NT2/D1 (cell line): Measurements from ENCODE around the gene PTPRG.

Experiments
- DNase-seq: peaks from one replicate; pipeline ENCODE4 v3.0.0-alpha.2; 2011; ENCODE audit warnings: low read depth, low spot score
- H3K27me3 ChIP-seq: 2 replicates; pipeline ENCODE4 v1.6.0; 2011; ENCODE audit warnings: mild to moderate bottlenecking; ENCODE audit not compliant: insufficient read length, insufficient read depth
- H3K36me3 ChIP-seq: 2 replicates; pipeline ENCODE4 v1.6.1; 2011; ENCODE audit warnings: mild to moderate bottlenecking, low read length, mixed read lengths; ENCODE audit not compliant: insufficient read depth, insufficient read length
- H3K4me1 ChIP-seq: 2 replicates; pipeline ENCODE4 v1.5.1; 2011; ENCODE audit not compliant: insufficient read depth, insufficient read length
- H3K4me3 ChIP-seq: 2 replicates; pipeline ENCODE4 v1.5.1; 2011; ENCODE audit warnings: low read depth; ENCODE audit not compliant: insufficient read length
- H3K9ac ChIP-seq: 2 replicates; pipeline ENCODE4 v1.6.0; 2011; ENCODE audit warnings: low read depth; ENCODE audit not compliant: insufficient read length
- H3K9me3 ChIP-seq: 2 replicates; pipeline ENCODE4 v1.5.1; 2011; ENCODE audit warnings: mild to moderate bottlenecking, low read length; ENCODE audit not compliant: insufficient read depth
- SUZ12 ChIP-seq: IDR thresholded peaks from 2 replicates; pipeline ENCODE4 v1.6.1; 2011; ENCODE audit not compliant: insufficient read length, insufficient read depth; ENCODE audit errors: extremely low read depth
- YY1 ChIP-seq: IDR thresholded peaks from 2 replicates; pipeline ENCODE4 v1.6.1; 2011; ENCODE audit not compliant: insufficient read length, insufficient read depth
- ZNF274 ChIP-seq: IDR thresholded peaks from 2 replicates; pipeline ENCODE4 v1.6.1; 2011; ENCODE audit warnings: mild to moderate bottlenecking, low read depth, low read length

The PTPRG gene

GRCh38 chr3:61591300-61591699 is 29.9 kb downstream of the PTPRG start:
- H3K4me1 ChIP-seq, result peaks cover 1% of the 10 kb centered on the region
- no peak for TF ChIP-seq SUZ12
- TF ChIP-seq YY1, result no peak
- no peak for TF ChIP-seq ZNF274
- H3K36me3 ChIP-seq, result peaks cover 21% of the 10 kb centered on the region
- H3K4me3 ChIP-seq, result no peak overlapping the region
- H3K9ac ChIP-seq, result no peak overlapping the region
- no peaks in the 10 kb centered on the region for H3K27me3 ChIP-seq
- DNase-seq, result no peak
- no peaks in the 10 kb centered on the region for H3K9me3 ChIP-seq

DNA sequence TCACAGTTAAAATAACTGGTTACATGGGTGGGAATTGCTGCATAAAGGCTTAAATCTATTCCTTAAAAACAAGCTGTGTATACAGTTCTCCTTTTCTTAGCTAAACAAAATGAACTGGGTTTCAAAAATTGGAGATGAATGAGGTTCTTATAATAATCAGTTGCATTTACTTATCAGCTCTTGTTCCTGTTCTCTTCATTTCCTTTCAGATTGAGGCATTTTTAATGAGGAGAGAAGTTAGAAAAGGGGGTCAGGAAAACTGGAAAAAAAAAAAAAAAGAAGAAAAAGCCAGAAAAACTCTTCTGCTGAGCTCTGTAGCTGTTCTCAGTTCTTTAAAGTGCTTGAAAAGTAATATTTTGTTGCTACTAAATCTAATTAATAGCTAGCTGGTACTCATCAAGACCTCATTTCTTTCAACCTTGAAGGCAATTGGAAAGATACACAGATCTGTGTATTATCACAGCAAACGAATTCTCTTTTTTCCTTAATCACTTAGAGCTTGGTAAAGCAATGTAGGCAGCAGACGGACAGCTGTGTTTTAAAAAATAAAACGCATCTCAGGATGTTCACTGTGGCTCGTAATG is 32.2 kb downstream of the PTPRG start:
- DNase-seq, result no peak
- Histone ChIP-seq H3K4me3 (no peak overlapping the region), H3K27me3 (no peaks in the 10 kb centered on the region), H3K9me3 (no peaks in the 10 kb centered on the region), H3K36me3 (peaks cover 11% of the 10 kb centered on the region), H3K4me1 (peaks cover 1% of the 10 kb centered on the region), H3K9ac (no peak overlapping the region)
- TF ChIP-seq ZNF274 (no peak), YY1 (no peak), SUZ12 (no peak)

DNA sequence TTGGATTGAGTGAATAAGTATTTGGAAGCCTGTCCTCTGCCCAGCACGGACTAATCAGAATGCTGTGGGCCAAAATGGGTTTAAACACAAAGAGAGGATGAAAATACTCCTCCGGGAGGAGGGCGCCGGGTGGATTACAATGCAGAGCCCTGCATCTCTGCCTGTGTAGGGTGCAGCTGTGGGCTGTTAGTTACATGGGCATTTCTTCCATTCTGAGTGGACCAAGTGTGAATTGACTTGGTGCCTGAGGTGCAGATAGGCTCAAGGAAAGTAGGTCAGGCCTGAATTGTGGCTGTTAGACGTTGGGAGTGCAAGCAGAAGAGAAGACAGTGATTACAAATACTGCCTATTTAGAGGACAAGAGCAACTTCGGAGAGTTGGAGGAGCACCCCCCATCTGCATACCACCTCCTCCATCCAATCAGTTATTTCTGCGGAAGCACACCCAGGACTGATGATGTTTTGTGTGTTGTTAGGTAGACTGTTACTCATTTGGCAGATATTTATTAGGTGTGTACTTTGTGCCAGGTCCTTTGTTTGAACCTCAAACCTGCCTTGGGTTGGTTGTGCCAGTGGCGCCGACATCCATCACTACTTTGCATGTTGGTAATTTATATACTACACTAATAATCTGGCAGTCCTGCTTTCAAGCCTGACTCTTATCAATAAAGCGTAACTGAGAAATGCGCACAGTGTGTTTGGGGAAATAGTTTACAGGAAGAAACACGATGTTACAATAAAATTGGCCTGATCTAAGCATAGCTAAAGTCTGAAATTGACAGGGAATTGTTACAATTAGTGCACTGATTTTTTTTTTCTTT is 33.0 kb downstream of the PTPRG start:
- Histone ChIP-seq H3K9me3 (no peaks in the 10 kb centered on the region), H3K36me3 (peaks cover 8% of the 10 kb centered on the region), H3K27me3 (no peaks in the 10 kb centered on the region), H3K9ac (no peak overlapping the region), H3K4me3 (no peak overlapping the region), H3K4me1 (peaks cover 1% of the 10 kb centered on the region)
- TF ChIP-seq YY1 (no peak), ZNF274 (no peak), SUZ12 (no peak)
- no peak for DNase-seq

- peaks cover 5% of the 10 kb centered on the region for H3K36me3 ChIP-seq
- no peak overlapping the region for H3K4me3 ChIP-seq
- TF ChIP-seq YY1, result no peak
- no peak for TF ChIP-seq SUZ12
- TF ChIP-seq ZNF274, result no peak
- no peak for DNase-seq
- H3K4me1 ChIP-seq, result peaks cover 1% of the 10 kb centered on the region
- H3K27me3 ChIP-seq, result no peaks in the 10 kb centered on the region
- H3K9ac ChIP-seq, result no peak overlapping the region
- no peaks in the 10 kb centered on the region for H3K9me3 ChIP-seq
These were observed 33.6 kb downstream of the PTPRG start for GRCh38 chr3:61594964-61595285.

DNA sequence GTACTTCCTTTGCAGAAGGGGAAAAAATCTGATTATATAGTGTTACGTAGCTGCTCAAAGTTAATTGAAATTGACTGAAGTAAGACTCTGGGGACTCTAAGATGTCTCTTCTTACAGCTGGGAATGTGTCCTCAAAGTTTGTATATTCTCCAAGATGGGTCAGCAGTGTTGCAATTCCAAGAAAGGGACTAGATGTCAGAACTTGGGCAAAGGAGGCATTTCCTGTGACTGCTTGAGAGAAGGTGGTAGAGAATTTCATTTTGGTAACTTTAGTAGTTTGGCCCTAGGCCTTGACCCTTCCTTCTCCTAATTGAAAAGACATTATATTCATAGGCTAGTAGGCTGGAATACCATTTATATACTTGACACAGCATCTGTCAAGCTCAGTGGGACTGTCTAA is 33.9 kb downstream of the PTPRG start:
- TF ChIP-seq ZNF274, result no peak
- TF ChIP-seq SUZ12, result no peak
- TF ChIP-seq YY1, result no peak
- Histone ChIP-seq H3K9ac (no peak overlapping the region), H3K9me3 (no peaks in the 10 kb centered on the region), H3K27me3 (no peaks in the 10 kb centered on the region), H3K36me3 (peaks cover 4% of the 10 kb centered on the region), H3K4me3 (no peak overlapping the region), H3K4me1 (peaks cover 1% of the 10 kb centered on the region)
- no peak for DNase-seq

DNA sequence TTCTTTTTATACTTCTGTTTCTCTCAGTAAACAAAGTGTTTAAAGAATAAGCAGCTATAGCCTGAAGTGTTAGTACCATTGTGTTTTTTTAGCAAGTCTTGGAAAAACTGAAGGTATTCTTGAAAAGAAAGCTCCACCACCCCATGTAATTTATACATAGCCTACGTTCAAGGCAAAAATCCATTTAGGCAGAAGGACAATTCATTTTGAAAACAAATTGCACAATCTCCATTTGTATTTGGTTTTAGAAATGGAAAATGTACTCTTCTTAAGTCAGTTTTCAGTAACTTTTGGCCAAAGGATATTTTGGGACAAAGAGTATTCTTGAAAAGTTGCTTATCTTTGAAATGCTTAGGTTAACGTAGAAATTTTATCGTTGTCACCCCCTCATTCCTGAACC is 34.5 kb downstream of the PTPRG start:
- Histone ChIP-seq H3K27me3 (no peaks in the 10 kb centered on the region), H3K36me3 (peaks cover 4% of the 10 kb centered on the region)

DNA sequence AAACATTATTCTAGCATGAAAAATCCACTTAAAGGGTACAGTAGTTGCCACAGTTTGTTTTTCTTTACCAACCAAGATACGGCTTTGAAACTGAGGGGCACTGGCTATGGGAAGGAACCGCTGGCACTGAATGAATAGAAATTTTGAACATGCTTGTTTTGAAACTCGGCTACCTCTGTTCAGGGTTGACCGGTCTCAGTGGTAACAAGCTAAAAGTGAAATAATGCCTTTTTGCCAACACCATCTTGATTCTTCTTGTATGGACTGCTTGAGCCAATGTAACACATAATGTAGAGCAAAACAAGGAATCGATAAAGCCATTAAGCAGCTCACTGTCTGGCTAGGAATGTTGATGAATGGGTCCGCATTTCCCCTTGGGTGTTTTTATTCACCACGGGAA is 36.5 kb downstream of the PTPRG start:
- peaks cover under 1% of the 10 kb centered on the region for H3K36me3 ChIP-seq
- peaks cover 1% of the 10 kb centered on the region for H3K4me1 ChIP-seq
- peaks cover 6% of the 10 kb centered on the region; the same call in 1 of the 2 replicates for H3K9me3 ChIP-seq
- no peak overlapping the region for H3K9ac ChIP-seq
- TF ChIP-seq ZNF274 (no peak), SUZ12 (no peak), YY1 (no peak)
- no peak for DNase-seq
- no peak overlapping the region for H3K4me3 ChIP-seq
- H3K27me3 ChIP-seq, result no peaks in the 10 kb centered on the region

More for the DNA sequence above, 34.5 kb downstream of the PTPRG start:
- Histone ChIP-seq H3K9ac (no peak overlapping the region), H3K4me3 (no peak overlapping the region), H3K4me1 (peaks cover 1% of the 10 kb centered on the region), H3K9me3 (no peaks in the 10 kb centered on the region)
- DNase-seq, result no peak
- TF ChIP-seq SUZ12 (no peak), ZNF274 (no peak), YY1 (no peak)
